Measurements from ENCODE around the gene FCN3. TPM values are rescaled to one million over a fixed set of nuclear protein-coding genes. Genes with fewer than 3 reads are reported as not detected.

FCN3 gene
- total RNA-seq, 1 experiment from 2014 or later, result not detected

- POLR2A ChIA-PET, result interaction anchor here (0.6 to 2.4 kb wide), 8 partner anchors 16 to 384 kb away, joined by 3 to 15 read pairs (median 3); partner anchors contain the start of genes MAP3K6, SYTL1 and TENT5B
- peaks cover 13% of the 10 kb centered on the region for H3K4me1 Mint-ChIP-seq (ENCODE audit: insufficient read depth, unreplicated experiment)
- no peak for DNase-seq (ENCODE audit: unreplicated experiment)
- H3K27ac Mint-ChIP-seq (ENCODE audit: low read depth, unreplicated experiment), result no peak overlapping the region
- CTCF ChIA-PET, result interaction anchor here (0.6 to 7.2 kb wide), 17 partner anchors 9 to 353 kb away, joined by 3 to 220 read pairs (median 4); no protein-coding TSS in a partner anchor
- BruUV-seq (replicated peaks), result no TSS peak
- intact Hi-C loops (cut with micrococcal nuclease), result loop anchor here (5.0 kb wide), 1 partner anchor 300 kb away; no protein-coding TSS in a partner anchor
- H3K36me3 Mint-ChIP-seq (ENCODE audit: insufficient read depth, unreplicated experiment), result peaks cover 6% of the 10 kb centered on the region
- H3K9me3 Mint-ChIP-seq (ENCODE audit: unreplicated experiment), result no peaks in the 10 kb centered on the region
- H3K4me3 Mint-ChIP-seq (ENCODE audit: unreplicated experiment), result no peak overlapping the region
- no peaks in the 10 kb centered on the region for H3K27me3 Mint-ChIP-seq (ENCODE audit: insufficient read depth, unreplicated experiment)
- no peak for TF ChIP-seq CTCF (IDR thresholded peaks at IDR 0.05; ENCODE audit: unreplicated experiment)
Measured at GRCh38 chr1:27397110-27397509, 22.5 kb upstream of the FCN3 start.

- DNase-seq (ENCODE audit: unreplicated experiment), result peak; percentile 77
- BruUV-seq (replicated peaks), result no TSS peak
- ChIA-PET POLR2A (interaction anchor here (0.8 to 1.8 kb wide), 10 partner anchors 17 to 352 kb away, joined by 3 to 9 read pairs (median 4); partner anchors contain the start of gene MAP3K6), CTCF (interaction anchor here (0.6 to 7.2 kb wide), 24 partner anchors 10 to 284 kb away, joined by 3 to 220 read pairs (median 4); partner anchors contain the start of genes MAP3K6 and SYTL1)
- Mint-ChIP-seq H3K36me3 (ENCODE audit: insufficient read depth, unreplicated experiment) (peaks cover 6% of the 10 kb centered on the region), H3K4me3 (ENCODE audit: unreplicated experiment) (no peak overlapping the region), H3K27ac (ENCODE audit: low read depth, unreplicated experiment) (no peak overlapping the region), H3K27me3 (ENCODE audit: insufficient read depth, unreplicated experiment) (no peaks in the 10 kb centered on the region), H3K4me1 (ENCODE audit: insufficient read depth, unreplicated experiment) (peaks cover 18% of the 10 kb centered on the region), H3K9me3 (ENCODE audit: unreplicated experiment) (no peaks in the 10 kb centered on the region)
- TF ChIP-seq CTCF (IDR thresholded peaks at IDR 0.05; ENCODE audit: unreplicated experiment), result peak; percentile 86
- intact Hi-C loops (cut with micrococcal nuclease), result loop anchor here (1.0 to 5.0 kb wide), 3 partner anchors 95 to 351 kb away; no protein-coding TSS in a partner anchor
Measured at GRCh38 chr1:27395441-27396195, 21.0 kb upstream of the FCN3 start.

- ChIA-PET CTCF (interaction anchor here (0.6 to 7.2 kb wide), 27 partner anchors 10 to 842 kb away, joined by 3 to 220 read pairs (median 4); partner anchors contain the start of genes CD164L2 and SYTL1), POLR2A (interaction anchor here (0.6 to 1.8 kb wide), 9 partner anchors 28 to 351 kb away, joined by 3 to 9 read pairs (median 4); partner anchors contain the start of gene MAP3K6)
- H3K36me3 Mint-ChIP-seq (ENCODE audit: insufficient read depth, unreplicated experiment), result peaks cover 6% of the 10 kb centered on the region
- no peaks in the 10 kb centered on the region for H3K9me3 Mint-ChIP-seq (ENCODE audit: unreplicated experiment)
- BruUV-seq (replicated peaks), result TSS peak; percentile 44
- intact Hi-C loops (cut with micrococcal nuclease), result loop anchor here (1.0 to 5.0 kb wide), 3 partner anchors 95 to 351 kb away; no protein-coding TSS in a partner anchor
- H3K4me1 Mint-ChIP-seq (ENCODE audit: insufficient read depth, unreplicated experiment), result peaks cover 18% of the 10 kb centered on the region
- H3K27me3 Mint-ChIP-seq (ENCODE audit: insufficient read depth, unreplicated experiment), result no peaks in the 10 kb centered on the region
- H3K27ac Mint-ChIP-seq (ENCODE audit: low read depth, unreplicated experiment), result no peak overlapping the region
- no peak for TF ChIP-seq CTCF (IDR thresholded peaks at IDR 0.05; ENCODE audit: unreplicated experiment)
- no peak for DNase-seq (ENCODE audit: unreplicated experiment)
- H3K4me3 Mint-ChIP-seq (ENCODE audit: unreplicated experiment), result no peak overlapping the region
Measured at GRCh38 chr1:27394925-27395324, 20.3 kb upstream of the FCN3 start.

GRCh38 chr1:27394282-27394658 is 19.6 kb upstream of the FCN3 start:
- intact Hi-C loops (cut with micrococcal nuclease), result no loop called here
- ChIA-PET CTCF (interaction anchor here (0.6 to 7.2 kb wide), 23 partner anchors 10 to 842 kb away, joined by 3 to 220 read pairs (median 5); partner anchors contain the start of genes CD164L2 and SYTL1), POLR2A (interaction anchor here (0.6 to 1.8 kb wide), 5 partner anchors 27 to 284 kb away, joined by 3 to 9 read pairs (median 5); partner anchors contain the start of gene MAP3K6)
- H3K4me3 Mint-ChIP-seq (ENCODE audit: unreplicated experiment), result no peak overlapping the region
- H3K9me3 Mint-ChIP-seq (ENCODE audit: unreplicated experiment), result no peaks in the 10 kb centered on the region
- H3K4me1 Mint-ChIP-seq (ENCODE audit: insufficient read depth, unreplicated experiment), result peaks cover 18% of the 10 kb centered on the region
- no peaks in the 10 kb centered on the region for H3K27me3 Mint-ChIP-seq (ENCODE audit: insufficient read depth, unreplicated experiment)
- no peak for DNase-seq (ENCODE audit: unreplicated experiment)
- BruUV-seq (replicated peaks), result no TSS peak
- no peak for TF ChIP-seq CTCF (IDR thresholded peaks at IDR 0.05; ENCODE audit: unreplicated experiment)
- peaks cover 6% of the 10 kb centered on the region for H3K36me3 Mint-ChIP-seq (ENCODE audit: insufficient read depth, unreplicated experiment)
- H3K27ac Mint-ChIP-seq (ENCODE audit: low read depth, unreplicated experiment), result no peak overlapping the region
